UCSD-AML1 (cell line): ENCODE data around the gene AADACL3.
"Not testable (repeated sequence)": the region's sequence is repeated elsewhere in the genome, so short reads cannot be mapped to it uniquely, and the experiment has no call there.

ENCODE experiments used
- DNase-seq: peaks from one replicate; lab custom pipeline; 2025; ENCODE audit not compliant: unreplicated experiment; lab: John Stamatoyannopoulos, UW

Gene AADACL3

DNA sequence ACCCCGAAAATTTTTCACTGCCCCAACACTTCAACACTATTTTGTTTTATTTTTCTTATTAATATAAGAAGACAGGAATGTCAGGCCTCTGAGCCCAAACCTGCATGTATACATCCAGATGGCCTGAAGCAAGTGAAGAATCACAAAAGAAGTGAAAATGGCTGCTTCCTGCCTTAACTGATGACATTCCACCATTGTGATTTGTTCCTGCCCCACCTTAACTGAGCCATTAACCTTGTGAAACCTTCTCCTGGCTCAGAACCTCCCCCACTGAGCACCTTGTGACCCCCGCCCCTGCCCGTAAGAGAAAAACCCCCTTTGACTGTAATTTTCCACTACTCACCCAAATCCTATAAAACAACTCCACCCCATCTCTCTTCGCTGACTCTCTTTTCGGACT, 2.3 kb upstream of the AADACL3 start:
- DNase-seq, result not testable (repeated sequence)

- DNase-seq, result no peak
These were observed 1.0 kb upstream of the AADACL3 start for GRCh38 chr1:12714710-12715475.

DNA sequence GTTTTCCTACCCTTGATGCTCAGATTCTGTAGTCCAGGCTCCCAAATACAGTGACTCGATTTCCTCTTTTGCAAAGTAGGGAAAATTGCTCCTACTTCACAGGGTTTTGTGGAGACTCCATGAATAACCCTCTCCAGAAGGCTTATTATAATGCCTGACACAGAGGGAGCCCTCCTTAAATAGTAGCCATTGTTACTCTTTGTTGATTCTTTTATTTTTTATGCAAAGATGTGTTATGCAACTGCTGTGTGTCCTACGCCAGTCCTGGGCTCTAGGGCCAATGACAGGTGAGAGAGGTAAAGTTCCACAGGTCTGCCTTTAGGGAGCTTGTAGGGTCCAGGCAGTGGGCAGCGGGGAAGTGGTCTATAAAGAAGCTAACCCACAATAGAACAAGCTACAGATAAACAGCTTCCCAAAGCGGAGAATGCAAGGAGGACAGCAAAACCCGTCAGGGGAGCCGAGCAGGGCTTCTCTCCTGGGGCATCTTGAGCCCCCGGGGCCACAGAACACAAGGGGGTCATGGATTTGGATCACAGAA, 1.5 kb downstream of the AADACL3 start:
- no peak for DNase-seq

DNA sequence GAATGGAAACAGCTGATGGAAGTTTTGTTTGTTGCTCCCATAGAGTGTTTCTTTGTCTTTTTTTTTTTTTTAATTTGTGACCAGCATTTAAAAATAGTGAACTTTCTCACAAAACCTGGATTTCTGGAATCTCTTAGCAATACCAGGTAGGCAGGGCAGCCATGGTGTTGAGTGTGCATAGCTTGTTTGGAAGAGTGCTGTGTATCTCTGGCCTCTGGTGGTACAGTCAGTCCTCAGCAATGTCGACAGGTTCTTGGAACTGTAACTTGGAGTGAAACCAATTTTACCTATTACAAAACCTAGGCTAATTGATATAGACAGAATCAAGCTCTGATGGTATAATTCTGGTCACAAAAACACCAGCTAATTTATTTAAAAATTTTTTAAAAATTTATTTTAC, 6.7 kb downstream of the AADACL3 start:
- no peak for DNase-seq

- no peak for DNase-seq
These were observed 12.5 kb downstream of the AADACL3 start for GRCh38 chr1:12728391-12728790.

- no peak for DNase-seq
These were observed 14.2 kb downstream of the AADACL3 start for GRCh38 chr1:12730156-12730555.

- DNase-seq, result not testable (repeated sequence)
These were observed 15.2 kb downstream of the AADACL3 start for GRCh38 chr1:12731084-12731483.

DNA sequence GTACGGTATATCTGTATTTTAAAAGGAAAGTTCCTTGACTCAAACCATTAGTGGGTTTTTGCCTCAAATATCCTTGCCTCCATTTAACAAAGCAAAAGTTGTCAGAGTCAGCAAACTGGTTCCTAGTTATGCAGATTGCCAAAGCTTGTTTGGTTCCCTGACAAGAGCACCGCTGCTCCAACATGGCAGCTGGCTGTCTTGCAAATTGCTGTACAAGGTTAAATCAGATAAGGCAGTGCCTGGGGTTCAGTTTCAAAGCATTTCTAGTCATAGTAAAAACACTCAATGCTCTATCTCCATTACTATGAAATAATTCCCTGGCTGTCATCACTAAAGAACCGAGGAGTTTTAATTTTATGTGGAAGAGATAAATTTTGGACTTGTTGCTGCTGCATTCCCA, 18.7 kb downstream of the AADACL3 start:
- no peak for DNase-seq

DNA sequence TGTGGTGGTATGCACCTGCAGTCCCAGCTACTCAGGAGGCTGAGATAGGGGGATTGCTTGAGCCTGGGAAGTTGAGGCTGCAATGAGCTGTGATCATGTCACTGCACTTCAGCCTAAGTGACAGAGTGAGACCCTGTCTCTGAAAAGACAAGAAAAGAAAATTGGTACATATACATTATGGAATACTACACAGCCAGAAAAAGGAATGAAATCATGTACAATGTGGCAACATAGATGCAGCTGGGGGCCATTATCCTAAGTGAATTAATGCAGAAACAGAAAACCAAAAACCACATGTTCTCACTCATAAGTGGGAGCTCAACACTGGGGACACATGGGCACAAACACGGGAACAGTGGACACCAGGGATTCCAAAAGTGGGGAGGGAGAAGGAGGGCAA, 23.0 kb downstream of the AADACL3 start:
- no peak for DNase-seq

DNA sequence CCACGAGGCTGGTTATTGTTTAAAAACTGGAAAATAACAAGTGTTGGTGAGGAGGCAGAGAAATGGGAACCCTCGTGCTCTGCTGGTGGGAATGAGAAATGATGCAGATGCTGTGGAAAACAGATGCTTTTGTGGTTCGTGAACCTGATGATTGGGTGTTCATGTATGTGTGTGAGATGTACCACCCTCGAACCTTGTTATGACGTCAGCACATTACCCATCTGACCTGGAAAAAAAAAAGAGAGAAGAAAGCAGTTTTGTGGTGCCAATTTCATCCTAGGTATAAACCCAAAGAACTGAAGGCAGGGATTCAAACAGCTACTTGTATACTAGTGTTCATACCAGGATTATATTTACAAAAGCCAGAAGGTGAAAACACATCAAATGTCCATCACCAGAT, 23.7 kb downstream of the AADACL3 start:
- no peak for DNase-seq

GRCh38 chr1:12741946-12742345, 26.0 kb downstream of the AADACL3 start:
- DNase-seq, result no peak

GRCh38 chr1:12745126-12745991, 29.4 kb downstream of the AADACL3 start:
- DNase-seq, result no peak

- DNase-seq, result no peak
These were observed 30.0 kb downstream of the AADACL3 start, which contains the start of gene CFAP107 for GRCh38 chr1:12745992-12746323. Gene CFAP107, plus strand, starts transcription at chr1:12746200. Its CDS starts 231 bp downstream, at chr1:12746431.

GRCh38 chr1:12748778-12749355, 33.0 kb downstream of the AADACL3 start:
- DNase-seq, result no peak

GRCh38 chr1:12754738-12755137, 38.8 kb downstream of the AADACL3 start:
- DNase-seq, result no peak

DNA sequence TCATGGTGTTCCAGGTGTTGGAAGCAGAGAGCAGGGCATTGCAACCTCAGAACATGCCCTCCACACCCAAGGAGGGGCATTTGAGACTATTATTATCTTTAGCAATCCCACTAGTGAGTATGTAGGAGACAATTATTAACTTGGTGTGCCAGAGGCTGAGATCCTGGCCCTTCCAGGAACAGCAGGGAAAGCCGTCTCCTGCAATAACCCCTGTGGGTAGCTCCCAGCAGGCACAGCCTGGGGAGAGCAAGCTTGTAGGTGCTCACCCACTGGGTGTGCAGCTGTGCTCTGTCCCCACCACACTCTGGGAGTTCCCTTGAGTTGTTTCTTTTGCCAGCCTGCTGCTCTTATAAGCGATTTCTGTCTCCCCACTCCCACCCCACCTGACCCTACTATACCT, 40.4 kb downstream of the AADACL3 start:
- no peak for DNase-seq

DNA sequence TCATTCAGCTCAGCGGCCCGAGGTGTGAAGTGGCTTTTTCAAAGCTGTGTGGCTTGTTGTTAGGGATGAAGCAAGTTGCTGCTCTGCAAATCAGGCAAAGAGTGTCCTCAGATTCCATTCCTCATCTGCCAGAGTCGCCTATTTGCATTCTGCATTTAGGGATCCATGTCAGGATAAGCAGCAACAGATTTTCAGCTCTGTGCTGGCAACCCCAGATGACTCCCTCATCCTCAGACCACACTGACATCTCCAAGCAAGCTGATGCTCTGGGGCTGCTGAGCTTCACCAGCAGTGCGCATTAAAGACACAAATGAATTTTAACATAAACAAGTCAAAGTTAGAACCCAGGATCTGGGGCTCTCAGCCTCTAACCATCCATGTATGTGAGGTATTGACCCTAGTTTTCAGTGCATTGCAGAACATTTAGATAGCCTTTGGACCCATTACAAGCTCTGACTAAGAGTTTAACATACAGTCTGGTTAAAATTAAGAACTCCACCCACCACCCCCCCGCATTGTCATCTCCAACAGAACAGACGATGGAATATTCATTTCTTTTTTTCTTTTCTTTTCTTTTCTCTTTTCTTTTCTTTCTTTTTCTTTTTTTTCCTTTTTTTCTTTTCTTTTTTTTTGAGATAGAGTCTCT, 41.0 kb downstream of the AADACL3 start:
- no peak for DNase-seq

GRCh38 chr1:12757836-12758235, 41.9 kb downstream of the AADACL3 start:
- DNase-seq, result no peak

DNA sequence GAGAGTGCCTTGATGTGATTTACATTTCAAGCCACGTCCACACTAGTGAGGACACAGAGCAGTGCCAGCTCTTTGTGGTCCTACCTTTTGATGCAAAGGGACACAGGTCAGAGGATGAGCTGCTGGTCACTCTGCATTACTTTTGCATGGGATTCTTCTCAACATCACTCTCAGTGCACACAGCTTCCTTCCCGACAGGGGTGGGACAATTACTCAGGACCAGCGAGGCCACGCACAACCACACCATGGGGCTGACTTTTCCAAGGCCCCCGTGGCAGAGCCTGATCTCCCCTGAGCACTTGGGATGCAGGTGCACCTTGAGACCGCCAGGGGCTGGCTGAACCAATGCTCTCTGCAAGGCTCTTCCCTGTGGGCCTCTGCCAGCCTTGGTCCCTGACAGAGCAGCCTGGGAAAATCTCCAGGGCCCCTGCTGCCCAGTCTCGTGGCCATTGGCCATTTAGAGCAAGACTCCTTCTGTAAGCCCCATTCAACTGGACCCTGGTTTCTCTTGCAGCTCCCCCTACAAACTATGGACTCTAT, 44.4 kb downstream of the AADACL3 start:
- no peak for DNase-seq

DNA sequence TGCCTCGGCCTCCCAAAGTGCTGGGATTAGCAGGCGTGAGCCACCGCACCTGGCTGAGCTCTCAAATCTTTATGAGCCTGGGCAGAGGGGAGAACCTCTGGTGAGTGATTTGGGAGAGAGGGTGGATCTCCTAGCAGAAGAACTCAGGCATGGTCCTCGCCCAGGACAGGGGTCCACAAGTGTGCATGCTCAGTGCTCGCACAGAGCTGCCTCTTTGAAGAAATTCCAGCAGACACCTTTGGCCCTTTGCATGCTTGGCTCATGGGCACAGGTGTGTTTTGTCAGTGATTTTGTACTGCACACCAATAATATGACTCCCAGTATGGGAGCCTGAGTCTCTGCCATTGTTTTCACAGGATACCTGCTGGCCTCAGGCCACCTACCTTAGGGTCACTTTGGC, 45.9 kb downstream of the AADACL3 start:
- no peak for DNase-seq

GRCh38 chr1:12762766-12763165, 46.9 kb downstream of the AADACL3 start:
- DNase-seq, result no peak
